ENCODE results near the gene UBE2F.
"Not testable (repeated sequence)": the region's sequence is repeated elsewhere in the genome, so short reads cannot be mapped to it uniquely, and the experiment has no call there.

The UBE2F gene

GRCh38 chr2:237979331-237979730 lies 12.5 kb downstream of the UBE2F start:
- no peak for DNase-seq (ENCODE audit: low read depth, low spot score)

- no peak for DNase-seq (ENCODE audit: low read depth, low spot score)
These were observed 13.3 kb downstream of the UBE2F start for GRCh38 chr2:237980087-237980486.

DNA sequence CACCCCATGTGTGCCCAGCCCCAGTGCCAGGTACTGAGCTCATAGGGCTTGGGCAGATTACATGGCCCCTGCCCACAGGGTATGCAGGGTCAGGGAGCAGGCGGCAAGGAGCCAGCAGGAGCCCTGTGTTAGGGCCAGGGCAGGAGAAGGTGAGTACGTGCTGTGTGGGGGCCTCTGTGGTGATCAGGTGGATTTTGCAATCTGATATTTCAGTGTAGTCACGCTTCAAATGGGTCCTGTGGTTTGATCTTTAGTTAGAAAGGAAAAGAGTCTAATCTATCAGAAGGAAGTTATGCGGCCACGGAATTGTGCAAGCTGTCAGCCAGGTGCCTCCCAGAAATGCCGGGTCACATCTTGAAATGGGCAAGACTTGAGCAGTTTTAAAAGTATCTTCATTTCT lies 13.9 kb downstream of the UBE2F start:
- DNase-seq (ENCODE audit: low read depth, low spot score), result no peak

- not testable (repeated sequence) for DNase-seq (ENCODE audit: low read depth, low spot score)
These were observed 14.8 kb downstream of the UBE2F start for GRCh38 chr2:237981621-237982020.

DNA sequence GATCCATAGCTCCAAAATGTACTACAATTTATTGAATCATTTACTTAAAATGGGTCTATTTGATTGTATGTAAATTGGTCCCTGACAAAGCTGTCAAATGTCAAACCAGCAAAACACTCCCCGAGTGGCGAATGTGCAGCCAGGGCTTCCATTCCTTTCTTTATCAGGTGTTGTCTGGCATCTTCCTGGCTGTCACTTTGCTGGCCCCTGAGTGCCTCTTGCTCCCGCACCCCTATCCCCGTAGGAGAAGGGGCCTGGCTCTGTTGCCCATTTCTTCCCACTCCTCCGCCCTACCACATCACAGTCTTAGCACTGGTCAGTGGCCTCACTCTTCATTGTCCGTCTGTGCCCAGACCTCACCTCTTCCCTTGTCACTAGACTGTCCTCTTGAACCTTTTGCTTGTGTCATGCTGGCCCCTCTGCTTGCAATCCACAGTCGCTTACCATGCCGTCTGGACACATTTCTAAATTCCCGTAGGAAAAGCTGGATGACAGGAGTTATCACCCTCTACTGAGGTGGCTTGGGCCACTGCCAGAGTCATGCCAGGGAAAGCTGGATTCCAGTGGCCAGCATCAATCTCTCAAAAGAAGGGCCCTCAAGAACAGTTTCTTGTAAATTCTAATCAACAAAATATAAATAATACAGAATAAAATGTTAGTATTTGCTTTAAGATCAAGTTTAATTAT lies 15.4 kb downstream of the UBE2F start:
- DNase-seq (ENCODE audit: low read depth, low spot score), result no peak

- no peak for DNase-seq (ENCODE audit: low read depth, low spot score)
These were observed 17.1 kb downstream of the UBE2F start for GRCh38 chr2:237983922-237984321.

- DNase-seq (ENCODE audit: low read depth, low spot score), result no peak
These were observed 20.5 kb downstream of the UBE2F start for GRCh38 chr2:237987268-237987667.

- no peak for DNase-seq (ENCODE audit: low read depth, low spot score)
These were observed 26.9 kb downstream of the UBE2F start for GRCh38 chr2:237993701-237994100.

DNA sequence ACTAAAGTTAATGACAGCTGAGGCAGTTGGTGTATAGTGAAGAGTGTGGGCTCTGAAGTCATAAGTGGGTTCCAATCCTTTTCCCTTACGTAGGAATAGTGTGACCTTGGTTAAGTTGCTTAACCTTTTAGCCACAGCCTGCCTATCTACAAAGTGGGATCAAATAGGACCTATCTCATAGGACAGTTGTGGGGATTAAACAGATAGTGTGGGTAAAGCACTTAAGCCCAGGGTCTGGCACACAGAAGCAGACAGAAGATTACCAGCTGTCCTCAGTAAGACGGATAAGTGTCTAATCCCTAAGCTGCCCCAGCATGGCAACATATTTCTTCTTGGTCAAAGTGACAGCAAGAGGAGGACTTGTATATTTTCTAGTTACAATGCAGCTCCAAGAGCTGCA lies 28.2 kb downstream of the UBE2F start:
- DNase-seq (ENCODE audit: low read depth, low spot score), result no peak

GRCh38 chr2:237996021-237996593 lies 29.3 kb downstream of the UBE2F start:
- DNase-seq (ENCODE audit: low read depth, low spot score), result no peak

DNA sequence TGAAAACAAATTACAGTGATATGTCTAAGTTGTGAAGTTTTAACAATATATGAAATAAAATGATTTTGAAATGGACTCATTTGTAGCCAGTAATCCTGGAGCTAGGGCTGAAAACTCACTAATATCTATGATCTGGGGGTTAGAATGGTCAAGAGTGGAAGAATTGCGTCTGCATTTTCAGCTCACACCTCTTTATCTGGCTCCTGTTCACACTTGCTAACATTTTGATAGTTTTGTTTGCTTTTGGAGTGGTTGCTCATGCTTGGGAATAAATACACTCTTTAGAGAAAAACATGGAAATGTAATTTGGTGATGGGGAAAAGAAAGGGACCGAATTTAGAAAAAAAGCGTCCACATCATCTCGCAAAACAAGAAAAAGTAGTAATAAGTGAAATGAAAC lies 30.7 kb downstream of the UBE2F start:
- DNase-seq (ENCODE audit: low read depth, low spot score), result no peak

- no peak for DNase-seq (ENCODE audit: low read depth, low spot score)
These were observed 31.7 kb downstream of the UBE2F start for GRCh38 chr2:237998530-237998929.

- DNase-seq (ENCODE audit: low read depth, low spot score), result no peak
These were observed 36.6 kb downstream of the UBE2F start for GRCh38 chr2:238003234-238004031.

DNA sequence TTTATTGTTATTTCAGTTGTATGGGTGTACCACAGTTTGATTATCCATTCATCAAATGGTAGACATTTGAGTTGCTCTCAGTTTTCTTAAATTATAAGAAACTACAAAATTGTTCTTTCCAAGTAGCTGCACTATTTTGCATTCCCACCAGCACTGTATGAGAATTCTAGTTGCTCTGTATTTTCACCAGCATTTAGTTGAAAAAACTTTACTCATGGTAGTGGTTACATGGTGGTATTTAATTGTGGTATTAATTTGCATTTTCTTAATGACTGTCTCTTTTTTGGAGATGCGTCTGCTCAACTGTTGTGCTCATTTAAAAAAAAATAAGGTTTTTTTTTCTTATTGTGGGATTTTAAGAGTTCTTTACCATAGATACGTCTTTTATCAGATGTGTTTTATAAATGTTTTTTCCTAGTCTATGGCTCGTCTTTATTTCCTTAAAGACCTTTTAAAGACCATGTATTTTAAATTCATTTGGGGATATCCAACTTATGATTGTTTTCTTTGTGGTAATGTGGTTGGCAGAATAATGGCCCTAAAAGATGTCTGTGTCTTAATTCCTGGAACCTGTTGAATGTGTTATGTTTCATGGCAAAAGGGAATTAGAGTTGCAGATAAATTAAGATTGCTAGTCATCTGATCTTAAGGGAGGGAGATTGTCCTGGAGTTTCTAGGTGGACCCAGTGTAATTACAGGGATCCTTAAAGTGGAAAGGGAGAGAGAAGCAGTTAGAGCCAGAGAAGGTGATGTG lies 37.4 kb downstream of the UBE2F start:
- DNase-seq (ENCODE audit: low read depth, low spot score), result no peak

- no peak for DNase-seq (ENCODE audit: low read depth, low spot score)
These were observed 38.7 kb downstream of the UBE2F start for GRCh38 chr2:238005528-238005927.

DNA sequence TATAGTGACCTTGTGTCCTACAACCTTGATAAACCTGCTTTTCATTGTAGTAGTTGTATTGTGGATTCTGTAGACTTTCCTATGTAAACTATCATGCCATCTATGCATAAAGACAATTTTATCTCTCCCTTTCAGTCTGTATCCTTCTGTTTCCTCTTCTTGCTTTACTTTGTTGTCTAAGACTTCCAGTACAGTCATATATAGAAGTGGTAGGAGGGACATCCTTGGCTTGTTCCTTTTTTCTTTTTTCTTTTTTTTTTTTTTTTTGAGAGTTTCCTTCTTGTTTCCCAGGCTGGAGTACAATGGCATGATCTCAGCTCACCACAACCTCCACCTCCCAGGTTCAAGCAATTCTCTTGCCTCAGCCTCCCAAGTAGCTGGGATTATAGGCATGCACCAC lies 39.7 kb downstream of the UBE2F start:
- DNase-seq (ENCODE audit: low read depth, low spot score), result no peak

DNA sequence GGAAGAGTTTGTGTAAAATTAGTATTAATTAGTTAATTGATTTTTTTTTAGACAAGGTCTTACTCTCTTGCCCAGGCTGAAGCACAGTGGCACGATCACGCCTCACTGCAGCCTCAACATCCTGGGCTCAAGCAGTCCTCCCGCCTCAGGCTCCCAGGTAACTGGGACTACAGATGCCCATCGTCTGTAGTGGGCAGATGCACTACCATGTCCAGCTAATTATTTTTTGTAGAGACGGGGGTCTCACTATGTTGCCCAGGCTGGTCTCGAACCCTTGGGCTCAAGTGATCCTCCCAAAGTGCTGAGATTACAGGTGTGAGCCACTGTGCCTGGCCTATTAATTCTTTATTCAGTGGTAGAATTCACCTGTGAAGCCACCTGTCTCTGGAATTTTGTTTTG lies 41.1 kb downstream of the UBE2F start:
- DNase-seq (ENCODE audit: low read depth, low spot score), result no peak

DNA sequence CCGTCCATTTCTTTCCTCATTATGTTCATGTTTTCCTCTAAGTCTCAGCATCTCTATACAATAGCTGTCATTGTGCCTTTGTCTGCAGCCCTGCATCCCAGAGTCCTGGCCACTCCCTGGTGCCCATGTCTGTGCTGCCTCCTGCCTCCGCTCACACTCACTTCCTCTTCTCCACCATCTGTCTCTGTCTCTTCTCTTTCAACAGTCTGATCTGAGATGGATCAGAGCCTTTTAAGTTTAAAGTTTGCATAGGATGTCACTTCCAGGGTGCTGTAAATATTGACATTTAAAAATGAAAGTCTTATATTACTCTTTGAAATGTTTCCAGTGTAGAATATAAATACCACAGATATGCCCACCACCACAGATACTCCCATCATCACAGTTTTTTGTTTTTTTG lies 42.7 kb downstream of the UBE2F start:
- DNase-seq (ENCODE audit: low read depth, low spot score), result no peak

GRCh38 chr2:238010572-238010971 lies 43.8 kb downstream of the UBE2F start:
- DNase-seq (ENCODE audit: low read depth, low spot score), result no peak

DNA sequence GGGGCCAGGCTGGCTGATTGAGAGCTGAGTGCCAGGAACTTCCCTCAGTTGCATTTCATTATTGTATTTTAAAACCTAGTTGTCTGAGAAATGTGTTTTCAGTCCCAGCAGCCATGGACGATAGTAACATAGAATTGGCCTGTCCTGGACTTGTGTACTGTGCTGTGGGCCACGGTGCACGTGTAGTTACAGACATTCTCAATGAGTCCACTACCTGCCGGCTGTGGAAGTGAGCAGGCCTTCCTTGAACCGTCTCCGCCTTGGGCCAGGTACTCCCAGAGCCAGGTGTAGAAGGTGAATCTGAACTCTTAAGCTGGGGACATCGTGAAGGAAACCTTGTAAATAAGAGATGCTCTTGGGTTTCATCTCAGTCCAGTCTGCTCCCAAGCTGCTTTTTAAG lies 47.0 kb downstream of the UBE2F start:
- DNase-seq (ENCODE audit: low read depth, low spot score), result no peak

DNA sequence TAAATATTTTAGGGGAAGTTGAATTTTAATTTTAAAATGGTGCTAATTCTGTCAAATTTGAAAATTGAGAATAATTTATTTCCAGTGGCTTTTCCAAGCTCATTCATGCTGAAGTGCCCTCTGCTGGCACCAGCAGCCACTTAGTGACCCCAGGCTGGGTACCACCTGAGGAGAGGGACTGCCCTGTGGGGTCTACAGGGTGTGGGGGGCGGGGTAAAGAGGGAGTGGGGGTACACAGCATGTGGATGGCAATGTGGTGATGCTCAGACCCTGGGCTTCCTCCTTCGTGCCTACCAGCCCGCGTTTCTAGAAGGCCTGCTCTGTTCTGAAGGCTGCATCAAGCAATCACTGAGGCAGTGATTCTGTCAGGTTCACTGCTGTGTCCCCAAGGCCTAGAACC lies 48.9 kb downstream of the UBE2F start:
- no peak for DNase-seq (ENCODE audit: low read depth, low spot score)

GRCh38 chr2:238016526-238016925 lies 49.7 kb downstream of the UBE2F start:
- no peak for DNase-seq (ENCODE audit: low read depth, low spot score)
